Myocyte (in vitro differentiated cells): ENCODE data around the gene CILP. TPM values are rescaled to one million over a fixed set of nuclear protein-coding genes. Genes with fewer than 3 reads are reported as not detected.
"Not testable (repeated sequence)": the region's sequence is repeated elsewhere in the genome, so short reads cannot be mapped to it uniquely, and the experiment has no call there.

ENCODE experiments used
- DNase-seq: peaks from one replicate; pipeline ENCODE4 v3.0.0-alpha.2; 2012; ENCODE audit warnings: low read depth
- polyA plus RNA-seq: library from polyadenylated mRNA; unstranded; fragments of >200 nt; gene quantifications from one replicate; pipeline ENCODE4 v1.2.1, GENCODE V29; 2012; ENCODE audit warnings: missing spikeins
- total RNA-seq: library from RNA; depleted of rRNA; stranded (reverse); fragments of >200 nt; gene quantifications from 2 replicates; pipeline ENCODE4 v1.2.3, GENCODE V29; 2014

The CILP gene, protein sequence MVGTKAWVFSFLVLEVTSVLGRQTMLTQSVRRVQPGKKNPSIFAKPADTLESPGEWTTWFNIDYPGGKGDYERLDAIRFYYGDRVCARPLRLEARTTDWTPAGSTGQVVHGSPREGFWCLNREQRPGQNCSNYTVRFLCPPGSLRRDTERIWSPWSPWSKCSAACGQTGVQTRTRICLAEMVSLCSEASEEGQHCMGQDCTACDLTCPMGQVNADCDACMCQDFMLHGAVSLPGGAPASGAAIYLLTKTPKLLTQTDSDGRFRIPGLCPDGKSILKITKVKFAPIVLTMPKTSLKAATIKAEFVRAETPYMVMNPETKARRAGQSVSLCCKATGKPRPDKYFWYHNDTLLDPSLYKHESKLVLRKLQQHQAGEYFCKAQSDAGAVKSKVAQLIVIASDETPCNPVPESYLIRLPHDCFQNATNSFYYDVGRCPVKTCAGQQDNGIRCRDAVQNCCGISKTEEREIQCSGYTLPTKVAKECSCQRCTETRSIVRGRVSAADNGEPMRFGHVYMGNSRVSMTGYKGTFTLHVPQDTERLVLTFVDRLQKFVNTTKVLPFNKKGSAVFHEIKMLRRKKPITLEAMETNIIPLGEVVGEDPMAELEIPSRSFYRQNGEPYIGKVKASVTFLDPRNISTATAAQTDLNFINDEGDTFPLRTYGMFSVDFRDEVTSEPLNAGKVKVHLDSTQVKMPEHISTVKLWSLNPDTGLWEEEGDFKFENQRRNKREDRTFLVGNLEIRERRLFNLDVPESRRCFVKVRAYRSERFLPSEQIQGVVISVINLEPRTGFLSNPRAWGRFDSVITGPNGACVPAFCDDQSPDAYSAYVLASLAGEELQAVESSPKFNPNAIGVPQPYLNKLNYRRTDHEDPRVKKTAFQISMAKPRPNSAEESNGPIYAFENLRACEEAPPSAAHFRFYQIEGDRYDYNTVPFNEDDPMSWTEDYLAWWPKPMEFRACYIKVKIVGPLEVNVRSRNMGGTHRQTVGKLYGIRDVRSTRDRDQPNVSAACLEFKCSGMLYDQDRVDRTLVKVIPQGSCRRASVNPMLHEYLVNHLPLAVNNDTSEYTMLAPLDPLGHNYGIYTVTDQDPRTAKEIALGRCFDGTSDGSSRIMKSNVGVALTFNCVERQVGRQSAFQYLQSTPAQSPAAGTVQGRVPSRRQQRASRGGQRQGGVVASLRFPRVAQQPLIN
- 0.27 and 0.52 TPM in 2 replicates for total RNA-seq
- 1.5 TPM for polyA plus RNA-seq

DNA sequence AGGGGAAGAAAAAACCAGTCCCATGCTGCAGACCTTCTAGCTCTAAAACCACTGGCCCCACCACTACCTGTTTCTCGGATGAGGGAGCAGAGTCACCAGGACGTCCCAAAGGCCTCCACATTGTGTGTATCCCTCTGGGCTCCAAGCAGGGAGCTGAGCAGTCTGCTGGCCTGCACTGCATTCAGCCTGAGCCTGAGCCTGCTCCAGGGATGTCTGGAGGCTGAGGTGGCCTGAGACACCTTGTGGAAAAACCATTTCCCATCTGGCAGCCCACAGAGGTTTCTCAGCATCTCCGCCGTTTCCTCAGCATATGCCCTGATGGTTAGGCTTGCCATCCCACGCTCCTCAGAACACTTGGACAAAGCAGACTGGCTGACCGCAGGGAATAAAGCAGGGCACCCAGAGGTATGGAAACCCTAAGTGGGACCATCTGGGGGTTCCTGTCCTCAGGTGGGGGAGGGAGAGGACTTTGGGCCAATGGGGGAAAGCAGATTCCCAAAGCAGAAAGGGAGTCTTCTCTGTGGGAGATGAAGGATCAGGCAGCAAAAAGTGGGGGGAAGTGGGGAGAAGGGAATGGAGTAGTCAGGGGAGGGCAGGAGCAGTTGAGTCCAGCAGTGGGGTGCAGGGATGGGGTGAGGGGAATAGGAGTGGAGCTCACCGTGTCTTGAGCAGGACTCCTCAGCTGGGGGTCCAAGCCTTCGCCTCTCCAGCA is at the start of gene CILP:
CILP (minus strand) TSS at position 704 of the 712 bp plus-strand sequence. CDS start 1,718 bp downstream, outside the sequence.
- no peak for DNase-seq

DNA sequence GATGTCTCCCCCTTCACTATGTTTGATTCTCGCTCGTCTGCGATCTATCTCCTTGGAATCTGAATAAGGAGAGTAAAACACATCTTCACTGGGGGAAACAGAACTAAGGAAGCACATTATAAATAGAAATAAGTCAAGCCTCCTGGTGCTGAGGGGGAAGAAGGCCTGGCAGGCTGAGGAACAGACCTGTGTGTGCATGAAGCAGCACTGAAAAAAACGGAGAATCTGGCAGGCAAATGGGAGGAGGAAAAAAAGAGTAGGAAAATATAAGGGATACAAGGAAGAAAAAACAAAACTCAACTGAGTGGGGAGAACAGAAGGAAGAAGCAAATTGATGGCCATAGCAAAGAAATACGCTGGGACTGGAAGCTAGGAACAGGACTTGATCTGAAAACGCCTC is 49.7 kb upstream of the CILP start:
- DNase-seq, result no peak

DNA sequence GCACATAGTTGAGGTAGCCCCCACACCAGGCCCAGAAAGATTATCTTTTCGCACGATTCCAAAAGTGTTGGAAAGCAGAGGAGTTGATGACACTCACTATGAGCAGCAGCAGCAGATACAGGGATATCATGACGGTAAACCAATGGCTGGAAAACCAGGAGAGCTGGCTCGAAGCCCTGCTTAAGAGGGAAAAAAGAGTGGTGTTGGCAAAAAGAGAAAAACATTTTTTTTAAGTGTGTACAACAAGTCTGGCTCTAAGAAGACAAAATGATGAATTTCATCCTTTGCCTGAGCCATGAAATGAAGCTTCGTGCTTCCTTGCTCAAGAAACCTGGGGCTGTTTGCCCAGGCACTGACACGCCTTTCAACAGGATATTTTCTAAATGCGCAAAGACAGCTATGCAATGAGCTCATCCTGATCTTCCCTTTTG is 48.1 kb upstream of the CILP start:
- DNase-seq, result no peak

DNA sequence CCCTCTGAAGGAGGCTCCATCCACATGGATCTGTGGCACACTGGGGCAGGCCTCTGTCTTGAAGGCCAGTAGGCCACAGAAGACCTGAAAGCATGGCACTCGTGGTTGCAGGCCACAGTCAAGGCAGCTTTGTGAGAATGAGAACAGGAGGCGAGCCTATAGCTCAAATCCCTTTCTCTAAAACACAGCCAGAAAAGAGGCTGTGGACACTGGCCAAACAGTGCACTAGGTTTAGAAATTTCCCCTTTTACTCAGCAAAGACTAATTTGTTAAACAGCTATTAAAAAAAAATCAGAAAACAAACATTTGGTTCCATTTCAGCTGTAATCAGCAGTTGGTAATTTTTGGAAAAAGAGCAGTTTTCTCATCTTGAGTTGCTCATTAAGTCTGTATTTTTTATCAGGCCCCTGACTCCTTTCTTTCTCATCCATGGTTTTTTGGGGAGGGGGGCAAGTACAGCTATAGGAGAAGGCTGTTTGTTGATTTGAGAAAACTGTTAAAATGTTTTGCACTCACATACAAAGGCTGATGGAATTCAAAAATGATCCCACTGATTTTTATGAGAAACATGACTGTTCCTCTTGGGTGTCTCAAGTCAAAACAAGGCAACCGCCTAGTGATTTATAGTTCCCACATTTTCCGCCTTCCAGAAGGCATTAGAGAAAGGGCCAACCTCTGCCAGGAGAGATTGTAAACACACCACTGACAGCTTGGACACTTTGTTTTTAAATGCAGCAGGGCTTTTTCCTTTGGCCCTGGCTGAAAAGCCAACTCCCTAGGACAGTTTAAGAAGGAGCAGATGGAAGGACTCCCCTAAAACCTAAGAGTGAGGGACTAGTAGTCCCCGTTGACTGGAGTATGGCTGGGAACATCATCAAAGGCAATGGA is 47.3 kb upstream of the CILP start:
- no peak for DNase-seq

DNA sequence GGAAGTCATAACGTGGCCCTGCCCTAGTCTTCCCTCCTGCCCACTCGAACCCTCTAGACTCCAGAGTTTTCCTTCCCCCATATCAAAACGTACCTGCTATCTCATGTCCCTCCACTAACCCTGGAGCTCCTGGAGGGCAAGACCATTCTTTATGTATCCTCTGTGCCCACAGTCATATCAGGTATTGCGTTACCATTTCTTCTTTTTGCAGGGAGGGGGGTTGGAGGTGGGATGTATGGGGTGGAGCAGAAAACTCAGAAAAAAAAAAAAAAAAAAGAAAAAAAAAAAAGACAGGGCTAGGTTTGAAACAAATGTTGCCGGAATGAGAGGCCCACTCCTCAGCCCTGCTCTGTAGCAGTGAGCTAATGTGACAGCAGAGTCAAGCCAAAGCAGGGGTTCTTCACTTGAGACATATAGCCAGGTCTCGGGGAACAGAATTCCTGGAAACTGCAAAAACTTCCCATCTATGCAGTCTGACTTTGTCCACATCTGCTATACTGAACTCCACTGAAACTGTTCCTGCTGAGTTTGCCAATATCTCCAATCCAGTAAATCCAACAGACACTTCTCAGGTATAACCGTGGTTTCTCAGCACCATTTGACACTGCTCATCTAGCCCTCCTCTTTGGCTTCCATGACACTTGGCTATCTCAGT is 44.3 kb upstream of the CILP start:
- DNase-seq, result no peak

DNA sequence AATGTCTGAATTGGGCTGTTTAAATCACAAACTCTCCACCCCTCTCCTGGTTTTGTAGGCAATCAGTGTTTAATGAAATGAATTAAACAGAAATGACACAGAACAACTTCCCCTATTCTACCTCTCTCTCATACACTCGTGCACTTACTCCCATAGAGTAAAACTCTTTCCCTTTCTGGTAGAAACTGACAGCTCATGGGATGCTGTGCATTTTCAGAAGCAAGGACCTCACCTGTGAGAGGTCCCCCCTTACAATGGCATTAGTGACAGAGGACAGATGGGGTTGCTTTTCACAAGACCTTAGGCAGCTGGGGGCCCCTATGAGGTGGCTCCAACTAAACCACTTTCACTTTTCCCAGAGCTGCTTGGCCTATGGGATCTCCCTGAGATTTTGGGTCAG is 43.5 kb upstream of the CILP start:
- DNase-seq, result no peak

DNA sequence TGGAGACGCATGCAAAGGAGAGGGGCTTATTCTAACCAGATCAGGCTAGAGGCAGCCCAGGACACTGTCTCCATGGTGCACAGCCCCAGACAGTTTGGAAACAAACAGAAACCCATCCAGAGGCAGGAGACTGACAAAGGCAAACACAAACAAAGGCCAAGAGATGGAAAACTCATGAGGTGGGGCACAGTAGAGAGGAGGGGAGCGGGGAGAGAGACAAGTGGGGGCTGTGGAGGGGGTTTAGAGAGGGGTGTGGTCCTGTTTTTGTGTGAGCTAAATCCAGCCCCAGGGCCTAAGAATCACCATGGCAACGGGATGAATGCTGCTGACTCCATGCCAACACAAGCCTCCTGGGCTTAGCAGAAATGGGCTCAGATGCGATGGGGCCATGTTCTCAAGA is 43.1 kb upstream of the CILP start:
- DNase-seq, result no peak

DNA sequence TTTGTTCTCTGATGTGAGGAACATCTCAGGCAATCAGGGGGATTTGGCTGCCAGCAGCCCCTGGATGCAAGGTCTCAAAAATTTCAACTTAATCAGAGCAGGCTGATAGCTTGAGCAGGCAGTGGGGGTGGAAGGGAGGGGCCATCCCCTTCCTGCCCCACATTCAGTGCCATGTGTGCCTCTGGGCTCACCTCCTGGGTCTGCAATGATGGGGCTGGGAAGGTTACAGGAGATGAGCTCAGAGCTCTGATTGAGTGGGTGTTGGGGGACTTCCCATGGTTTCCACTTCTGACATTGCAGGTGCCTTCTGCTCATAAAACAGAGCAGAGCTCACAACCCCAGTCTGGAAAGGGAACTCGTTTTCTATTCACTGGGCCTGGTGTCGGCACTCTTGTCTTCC is 38.4 kb upstream of the CILP start:
- no peak for DNase-seq

DNA sequence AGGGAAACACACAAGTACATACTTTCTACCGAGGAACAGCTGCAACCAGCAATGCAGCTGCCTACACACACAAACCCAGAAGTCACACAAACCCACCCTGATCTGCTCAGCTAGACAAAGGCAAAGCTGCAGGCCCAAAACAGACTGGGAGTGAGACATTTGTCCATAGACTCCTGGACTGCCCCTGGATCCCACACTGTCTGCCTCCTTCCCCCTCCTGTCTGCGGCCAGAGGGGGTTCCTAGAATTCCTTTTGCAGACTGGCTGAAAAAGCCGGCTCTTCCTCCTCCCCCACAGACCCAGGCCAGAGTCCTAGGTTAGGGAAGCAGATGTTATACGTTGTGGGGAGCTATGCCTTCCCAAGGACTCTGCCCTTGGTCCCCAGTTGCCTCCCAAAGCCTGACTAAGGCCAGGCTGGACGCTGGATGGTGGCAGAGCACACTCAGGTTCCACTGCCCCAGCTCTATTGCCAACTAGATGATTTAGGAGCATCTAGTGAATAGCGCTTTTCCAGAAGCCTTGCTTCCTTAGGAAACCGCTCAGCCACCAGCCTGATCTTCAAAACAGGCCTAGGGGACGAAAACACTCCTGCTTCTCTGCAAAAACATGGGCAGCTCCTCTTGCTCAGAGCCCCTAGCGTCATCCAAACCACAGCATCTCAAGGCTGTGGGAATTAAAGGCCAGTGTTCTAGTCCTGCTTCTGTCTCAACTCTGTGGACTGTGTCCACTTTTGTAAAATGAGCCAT is 37.4 kb upstream of the CILP start:
- peak; percentile 34 for DNase-seq

DNA sequence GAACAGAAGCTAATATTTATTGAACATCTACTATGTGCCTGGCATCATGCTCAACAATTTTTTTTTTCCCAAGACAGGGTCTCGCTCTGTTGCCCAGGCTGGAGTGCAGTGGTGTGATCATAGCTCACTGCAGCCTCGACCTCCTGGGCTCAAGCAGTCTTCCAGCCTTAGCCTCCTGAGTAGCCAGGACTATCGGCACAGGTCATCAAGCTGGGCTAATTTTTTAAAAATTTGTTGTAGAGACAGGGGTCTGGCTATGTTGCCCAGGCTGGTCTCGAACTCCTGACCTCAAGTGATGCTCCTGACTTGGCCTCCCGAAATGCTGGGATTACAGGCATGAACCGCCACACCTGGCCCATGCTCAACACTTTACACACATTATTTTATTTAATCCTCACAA is 35.7 kb upstream of the CILP start:
- DNase-seq, result no peak

DNA sequence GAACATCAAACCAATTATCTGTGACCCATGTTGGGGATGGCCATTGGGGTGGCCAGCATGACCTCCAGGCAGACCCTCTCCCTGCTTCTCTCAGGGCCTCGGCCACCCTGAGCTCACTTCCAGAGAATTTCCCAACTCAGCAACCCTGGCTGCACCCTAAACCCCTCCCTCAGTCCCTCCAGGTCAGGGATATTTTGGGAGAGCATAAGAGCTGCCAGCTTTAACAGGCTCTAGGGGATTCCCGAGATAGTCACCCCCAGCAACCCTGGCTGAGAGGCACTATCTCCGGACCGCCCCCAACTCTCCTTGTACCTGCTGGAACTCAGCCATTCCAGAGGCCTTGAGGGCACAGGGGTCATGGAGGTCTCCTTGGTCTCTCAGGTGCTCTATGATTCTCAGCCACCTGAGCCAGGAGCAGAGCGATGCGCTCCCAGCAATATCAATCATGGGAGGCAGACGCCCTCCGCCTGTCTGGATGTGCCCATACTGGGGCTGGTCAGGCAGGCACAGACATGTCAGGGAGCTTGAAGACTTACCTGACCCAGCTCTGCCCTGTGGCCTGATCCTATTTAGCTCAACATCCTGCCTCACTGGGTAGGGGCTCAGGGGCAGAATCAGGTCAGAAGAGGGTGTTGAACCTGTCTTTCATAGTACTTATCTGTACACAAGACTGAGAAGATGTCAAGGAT is 34.9 kb upstream of the CILP start:
- peak; percentile 27 for DNase-seq

DNA sequence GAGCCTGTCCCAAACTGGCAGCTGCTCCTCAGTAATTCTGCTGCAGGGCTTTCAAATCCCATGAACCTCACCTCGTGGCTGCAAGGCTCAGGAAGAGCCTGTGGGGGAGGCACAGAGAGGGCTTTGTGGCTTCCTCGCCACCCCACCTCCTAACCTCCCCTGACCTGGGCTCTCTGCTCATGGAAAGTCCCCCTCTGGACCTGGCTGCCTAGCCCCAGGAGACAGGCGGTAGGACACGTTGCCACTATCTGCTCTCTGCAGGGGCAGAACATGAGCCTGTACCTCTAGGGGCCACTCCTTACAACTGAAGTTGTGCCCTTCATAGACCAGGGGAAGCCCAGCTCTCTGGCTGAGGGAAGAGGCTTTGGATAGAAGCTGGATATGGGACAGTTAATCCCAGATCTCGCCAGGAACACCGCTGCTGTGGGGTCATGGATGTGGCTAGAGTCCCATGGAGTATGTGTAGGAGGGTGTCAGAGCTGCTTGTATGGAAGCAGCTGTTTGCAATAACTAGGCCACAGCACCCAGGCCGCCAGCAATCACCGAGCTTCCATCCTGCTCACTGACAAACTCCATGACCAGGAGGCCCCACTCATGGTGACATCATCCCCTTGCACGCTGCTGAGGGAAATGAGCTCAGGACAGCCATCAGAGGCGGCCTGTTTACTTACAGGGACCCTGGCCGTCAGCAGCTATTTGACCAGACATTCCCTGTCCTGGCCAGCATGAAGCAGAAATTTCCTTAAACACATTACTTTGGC is 34.0 kb upstream of the CILP start:
- DNase-seq, result peak; percentile 76

DNA sequence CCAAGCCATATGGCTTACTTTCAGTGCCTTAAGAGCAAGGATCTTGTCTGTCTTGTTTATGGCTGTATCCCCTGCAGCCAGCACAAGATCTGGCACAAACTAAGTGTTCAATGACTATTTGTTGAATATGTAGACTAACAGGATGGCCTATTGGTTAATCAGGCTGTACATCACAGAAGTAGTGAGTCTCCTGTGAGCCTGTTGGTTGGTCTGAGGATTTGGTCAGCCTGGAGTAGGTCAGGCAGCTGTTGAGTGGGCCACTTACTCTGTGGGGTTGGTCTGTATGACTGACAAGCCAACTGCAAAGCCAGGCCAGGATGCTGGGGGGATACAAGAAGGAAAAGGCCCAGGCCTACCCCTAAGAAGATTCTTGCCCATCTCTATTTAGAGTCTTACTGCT is 33.4 kb upstream of the CILP start:
- DNase-seq, result peak; percentile 78

DNA sequence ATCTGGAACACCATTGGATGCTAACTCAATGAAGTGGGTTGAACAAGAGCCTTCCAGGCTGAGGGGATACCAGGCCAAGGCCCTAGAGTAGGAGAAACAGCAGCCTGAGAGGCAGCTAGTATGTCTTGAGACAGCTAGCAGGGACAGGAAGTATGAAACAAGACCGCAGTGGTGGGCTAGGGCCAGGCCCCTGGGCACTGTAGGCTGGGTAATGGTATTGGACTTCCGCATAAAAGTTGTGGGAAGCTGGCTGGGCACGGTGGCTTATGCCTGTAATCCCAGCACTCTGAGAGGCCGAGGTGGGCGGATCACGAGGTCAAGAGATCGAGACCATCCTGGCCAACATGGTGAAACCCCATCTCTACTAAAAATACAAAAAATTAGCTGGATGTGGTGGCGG is 25.2 kb upstream of the CILP start:
- DNase-seq, result not testable (repeated sequence)

DNA sequence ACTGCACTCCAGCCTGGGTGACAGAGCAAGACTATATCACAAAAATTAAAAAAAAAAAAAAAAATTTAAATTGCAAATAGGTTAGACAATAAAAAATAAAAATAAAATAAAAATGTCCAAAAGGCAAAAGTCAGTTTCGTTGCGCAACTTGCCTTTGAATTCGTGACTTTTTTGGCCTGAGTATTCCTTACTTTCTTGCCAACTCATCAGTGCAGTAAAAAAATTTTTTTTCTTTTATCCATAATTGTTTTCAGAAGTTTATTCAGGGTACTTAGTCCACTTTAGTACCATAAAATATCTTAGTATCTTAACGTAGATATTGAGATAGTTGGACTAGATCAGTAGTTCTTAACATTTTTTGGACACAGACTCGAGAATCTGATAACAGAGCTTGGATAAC is 22.4 kb upstream of the CILP start:
- no peak for DNase-seq

DNA sequence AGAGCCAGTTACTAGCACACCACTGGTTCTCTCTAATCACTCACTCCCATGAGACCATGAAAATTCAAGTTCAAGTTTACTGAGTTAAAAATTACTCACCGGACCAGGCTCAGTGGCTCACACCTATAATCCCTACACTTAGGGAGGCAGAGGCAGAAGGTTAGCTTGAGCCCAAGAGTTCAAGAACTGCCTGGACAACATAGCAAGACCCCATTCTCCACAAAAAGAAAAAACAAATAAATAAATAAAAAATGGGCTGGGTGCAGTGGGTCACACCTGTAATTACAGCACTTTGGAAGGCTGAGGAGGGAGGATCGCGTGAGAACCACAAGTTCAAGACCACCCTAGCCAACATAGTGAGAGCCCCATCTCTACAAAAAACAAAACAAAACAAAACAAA is 21.2 kb upstream of the CILP start:
- no peak for DNase-seq

DNA sequence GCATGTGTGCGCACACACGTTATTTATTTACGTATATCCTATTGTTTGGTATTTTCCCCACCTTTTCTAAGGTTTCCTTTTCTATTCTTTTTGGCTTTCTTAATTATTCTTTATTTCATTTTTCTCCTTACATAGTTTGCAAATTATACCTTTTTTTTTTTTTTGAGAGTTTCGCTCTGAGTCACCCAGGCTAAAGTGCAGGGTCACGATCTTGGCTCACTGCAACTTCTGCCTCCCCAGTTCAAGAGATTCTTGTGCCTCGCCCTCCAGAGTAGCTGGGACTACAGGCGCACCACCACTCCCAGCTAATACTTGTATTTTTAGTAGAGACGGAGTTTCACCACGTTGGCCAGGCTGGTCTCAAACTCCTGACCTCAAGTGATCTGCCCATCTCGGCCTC is 20.0 kb upstream of the CILP start:
- no peak for DNase-seq
